Measurements from ENCODE around the gene ZC3HAV1.
A peak's percentile ranks its signal among the peaks of the same experiment; 100 is the strongest.

ZC3HAV1 gene

DNA sequence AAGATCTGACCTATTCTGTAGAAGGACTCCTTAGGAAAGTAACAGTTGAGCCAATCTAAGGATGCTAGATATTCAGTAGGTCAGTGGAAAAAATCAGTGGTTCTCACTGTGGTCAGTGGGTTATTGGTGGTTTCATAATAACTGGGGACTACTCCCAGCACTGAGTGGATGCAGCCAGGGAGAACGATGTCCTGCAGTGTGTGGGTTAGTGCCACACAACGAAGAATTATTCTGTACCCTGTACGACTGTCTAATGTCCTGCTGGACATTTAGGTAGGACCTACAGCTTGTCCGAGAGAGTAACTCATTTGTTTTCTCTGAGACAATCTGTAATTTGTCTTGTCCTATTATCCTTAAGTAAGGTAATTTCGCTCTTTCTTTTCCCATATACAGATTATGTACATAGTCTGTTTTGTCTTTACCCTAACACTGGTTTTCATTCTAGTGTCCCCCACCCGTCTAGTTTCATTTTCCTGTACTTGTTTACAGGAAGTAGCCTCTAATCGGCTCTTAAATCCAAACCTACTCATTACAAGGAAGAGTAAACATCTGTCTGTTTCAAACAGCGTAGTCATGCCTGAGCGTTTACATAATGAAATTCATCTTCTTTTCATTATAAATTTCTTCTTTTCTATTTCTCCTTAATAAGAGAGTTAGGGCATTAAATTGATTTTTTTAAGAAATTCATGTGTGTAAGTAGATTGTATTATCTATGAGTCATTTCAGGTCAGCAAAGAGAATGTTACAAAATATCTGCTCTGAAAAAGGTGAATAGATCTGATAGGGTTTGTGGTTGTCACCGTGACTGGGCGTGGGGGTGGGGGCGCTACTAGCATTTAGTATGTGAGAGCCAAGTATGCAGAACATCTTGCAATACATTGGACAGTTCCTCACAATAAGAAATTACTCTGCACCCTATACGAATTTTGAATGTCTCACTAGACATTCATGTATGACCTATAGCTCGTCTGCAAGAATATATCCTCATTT lies 65.4 kb downstream of the ZC3HAV1 start:
- Histone ChIP-seq H3K4me1 (ENCODE audit: control insufficient read depth, low read depth, low read length) (no peaks in the 10 kb centered on the region), H3K23ac (ENCODE audit: low read length) (no peak overlapping the region), H3K4me3 (ENCODE audit: low read length) (no peak overlapping the region), H2AK5ac (ENCODE audit: low read length) (no peak overlapping the region), H3K9ac (ENCODE audit: low read length) (no peak overlapping the region), H2BK5ac (ENCODE audit: low read length) (no peak overlapping the region), H3K36me3 (ENCODE audit: control insufficient read depth, insufficient read depth, low read length) (peaks cover 3% of the 10 kb centered on the region), H4K5ac (ENCODE audit: low read length) (no peak overlapping the region), H2BK120ac (ENCODE audit: low read depth, low read length) (no peak overlapping the region), H3K27ac (ENCODE audit: low read depth, low read length) (no peak overlapping the region), H4K8ac (ENCODE audit: low read depth, low read length) (no peak overlapping the region), H3K79me1 (ENCODE audit: low read length) (no peaks in the 10 kb centered on the region), H3K18ac (ENCODE audit: low read length) (no peak overlapping the region), H2BK15ac (replicated peaks; ENCODE audit: low read depth) (no peak overlapping the region), H3K79me2 (ENCODE audit: control insufficient read depth, insufficient read depth, low read length) (no peaks in the 10 kb centered on the region), H3K56ac (ENCODE audit: low read length) (no peak overlapping the region), H3K27me3 (ENCODE audit: insufficient read depth, low read length, poor library complexity) (no peaks in the 10 kb centered on the region), H3K4me2 (ENCODE audit: low read length) (no peak overlapping the region), H3K4ac (ENCODE audit: low read depth, low read length) (no peak overlapping the region)
- no CpG with 5 or more reads among the region's 14 CpGs for WGBS (ENCODE audit: extremely low coverage, insufficient coverage, low lambda C conversion rate)
- no peak for DNase-seq

- Histone ChIP-seq H3K27me3 (ENCODE audit: insufficient read depth, low read length, poor library complexity) (peaks cover 2% of the 10 kb centered on the region), H3K36me3 (ENCODE audit: control insufficient read depth, insufficient read depth, low read length) (no peaks in the 10 kb centered on the region), H2BK120ac (ENCODE audit: low read depth, low read length) (no peak overlapping the region), H3K56ac (ENCODE audit: low read length) (no peak overlapping the region), H2AK5ac (ENCODE audit: low read length) (no peak overlapping the region), H3K4ac (ENCODE audit: low read depth, low read length) (no peak overlapping the region), H3K79me1 (ENCODE audit: low read length) (no peaks in the 10 kb centered on the region), H2BK5ac (ENCODE audit: low read length) (no peak overlapping the region), H3K4me2 (ENCODE audit: low read length) (no peak overlapping the region), H3K27ac (ENCODE audit: low read depth, low read length) (no peak overlapping the region), H3K23ac (ENCODE audit: low read length) (no peak overlapping the region), H4K5ac (ENCODE audit: low read length) (no peak overlapping the region), H3K4me3 (ENCODE audit: low read length) (no peak overlapping the region), H3K9ac (ENCODE audit: low read length) (no peak overlapping the region), H3K18ac (ENCODE audit: low read length) (no peak overlapping the region), H3K4me1 (ENCODE audit: control insufficient read depth, low read depth, low read length) (peaks cover 3% of the 10 kb centered on the region), H3K79me2 (ENCODE audit: control insufficient read depth, insufficient read depth, low read length) (no peaks in the 10 kb centered on the region), H2BK15ac (replicated peaks; ENCODE audit: low read depth) (no peak overlapping the region), H4K8ac (ENCODE audit: low read depth, low read length) (no peak overlapping the region)
- no peak for DNase-seq
- WGBS (ENCODE audit: extremely low coverage, insufficient coverage, low lambda C conversion rate), result no CpG with 5 or more reads among the region's 6 CpGs
Observed at GRCh38 chr7:139041378-139042085, 68.0 kb downstream of the ZC3HAV1 start.

GRCh38 chr7:139038691-139039090 lies 70.8 kb downstream of the ZC3HAV1 start:
- Histone ChIP-seq H3K27ac (ENCODE audit: low read depth, low read length) (no peak overlapping the region), H3K23ac (ENCODE audit: low read length) (no peak overlapping the region), H3K4me1 (ENCODE audit: control insufficient read depth, low read depth, low read length) (peaks cover 7% of the 10 kb centered on the region), H2BK15ac (replicated peaks; ENCODE audit: low read depth) (no peak overlapping the region), H4K8ac (ENCODE audit: low read depth, low read length) (no peak overlapping the region), H3K18ac (ENCODE audit: low read length) (no peak overlapping the region), H3K56ac (ENCODE audit: low read length) (no peak overlapping the region), H2BK5ac (ENCODE audit: low read length) (no peak overlapping the region), H3K4me3 (ENCODE audit: low read length) (no peak overlapping the region), H3K79me1 (ENCODE audit: low read length) (peaks cover 6% of the 10 kb centered on the region), H3K4me2 (ENCODE audit: low read length) (no peak overlapping the region), H2AK5ac (ENCODE audit: low read length) (no peak overlapping the region), H3K79me2 (ENCODE audit: control insufficient read depth, insufficient read depth, low read length) (no peaks in the 10 kb centered on the region), H2BK120ac (ENCODE audit: low read depth, low read length) (no peak overlapping the region), H3K9ac (ENCODE audit: low read length) (no peak overlapping the region), H3K36me3 (ENCODE audit: control insufficient read depth, insufficient read depth, low read length) (no peaks in the 10 kb centered on the region), H3K27me3 (ENCODE audit: insufficient read depth, low read length, poor library complexity) (peaks cover 2% of the 10 kb centered on the region), H3K4ac (ENCODE audit: low read depth, low read length) (no peak overlapping the region), H4K5ac (ENCODE audit: low read length) (no peak overlapping the region)
- DNase-seq, result no peak
- WGBS (ENCODE audit: extremely low coverage, insufficient coverage, low lambda C conversion rate), result no CpG with 5 or more reads among the region's 2 CpGs

DNA sequence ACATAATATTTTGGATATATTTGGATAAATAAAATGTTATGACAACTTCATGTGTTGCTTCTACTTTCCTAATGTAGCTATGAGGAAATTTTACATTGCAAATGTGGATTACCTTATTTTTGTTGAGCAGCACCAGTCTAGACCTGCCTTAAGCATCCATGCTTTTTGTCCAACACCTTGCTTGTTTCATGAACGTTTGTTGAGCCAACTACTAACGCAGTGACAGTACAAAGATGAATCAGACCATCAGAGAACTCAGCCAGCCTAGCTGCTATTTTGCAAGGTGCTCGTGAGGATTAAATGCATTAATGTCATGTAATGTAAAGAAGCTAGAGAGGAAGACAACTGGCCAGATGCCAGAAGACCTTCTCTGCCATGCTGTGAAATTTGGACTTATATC lies 72.6 kb downstream of the ZC3HAV1 start:
- Histone ChIP-seq H2BK5ac (ENCODE audit: low read length) (no peak overlapping the region), H3K27ac (ENCODE audit: low read depth, low read length) (no peak overlapping the region)

DNA sequence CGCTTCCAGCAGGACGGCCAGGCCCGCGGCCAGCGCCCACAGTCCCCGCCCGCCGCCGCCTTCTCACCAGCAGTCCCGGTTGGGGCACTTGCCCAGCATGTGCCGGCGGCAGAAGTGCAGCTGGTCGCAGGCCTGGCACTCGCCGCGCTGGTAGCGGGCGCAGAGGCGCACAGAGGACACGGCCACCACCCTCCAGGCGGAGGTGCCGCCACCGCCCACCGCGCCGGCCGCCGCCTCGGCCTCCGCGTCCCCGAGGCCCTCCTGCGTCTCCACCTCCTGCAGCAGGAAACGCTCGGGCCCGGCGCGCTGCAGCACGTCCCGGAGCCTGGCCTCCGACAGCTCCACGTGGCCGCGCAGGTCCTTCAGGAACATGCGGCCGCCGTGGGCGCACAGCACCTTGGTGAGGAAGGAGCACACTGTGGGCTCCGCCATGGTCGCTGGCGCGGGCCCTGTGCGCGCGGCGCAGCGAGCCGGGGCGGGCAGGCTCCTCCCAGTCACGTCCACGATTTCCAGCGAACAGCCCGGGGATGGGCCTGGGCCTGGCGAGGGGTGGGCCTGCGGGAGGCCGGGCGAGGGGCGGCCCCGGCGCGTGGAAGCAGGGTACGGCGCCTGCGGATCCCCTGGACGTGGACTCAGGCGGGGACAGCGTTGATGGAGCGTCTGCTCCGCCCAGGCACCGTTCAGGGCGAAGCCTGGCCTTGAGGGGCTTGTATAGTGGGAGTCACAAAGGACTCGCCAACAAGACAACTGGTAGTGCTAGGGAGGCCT lies 73.8 kb downstream of the ZC3HAV1 start, which contains the start of gene ZC3HAV1L:
Gene ZC3HAV1L, minus strand, starts transcription at position 457 of the 768 bp plus-strand sequence. Its CDS starts 25 bp downstream, at position 432.
- no peak within 1 kb of the TSS for H2BK15ac ChIP-seq (replicated peaks; ENCODE audit: low read depth)
- WGBS (ENCODE audit: extremely low coverage, insufficient coverage, low lambda C conversion rate), result no CpG with 5 or more reads among the region's 82 CpGs

More for the DNA sequence above, 72.6 kb downstream of the ZC3HAV1 start:
- H3K18ac ChIP-seq (ENCODE audit: low read length), result no peak overlapping the region
- no CpG with 5 or more reads among the region's 3 CpGs for WGBS (ENCODE audit: extremely low coverage, insufficient coverage, low lambda C conversion rate)
- H3K56ac ChIP-seq (ENCODE audit: low read length), result no peak overlapping the region
- H3K23ac ChIP-seq (ENCODE audit: low read length), result no peak overlapping the region
- no peak overlapping the region for H2BK120ac ChIP-seq (ENCODE audit: low read depth, low read length)
- no peaks in the 10 kb centered on the region for H3K36me3 ChIP-seq (ENCODE audit: control insufficient read depth, insufficient read depth, low read length)
- DNase-seq, result no peak
- H2AK5ac ChIP-seq (ENCODE audit: low read length), result no peak overlapping the region
- no peak overlapping the region for H3K9ac ChIP-seq (ENCODE audit: low read length)
- H3K79me1 ChIP-seq (ENCODE audit: low read length), result peaks cover 8% of the 10 kb centered on the region
- no peak overlapping the region for H4K8ac ChIP-seq (ENCODE audit: low read depth, low read length)
- H3K4me1 ChIP-seq (ENCODE audit: control insufficient read depth, low read depth, low read length), result peaks cover 7% of the 10 kb centered on the region
- no peak overlapping the region for H3K4me2 ChIP-seq (ENCODE audit: low read length)
- H3K79me2 ChIP-seq (ENCODE audit: control insufficient read depth, insufficient read depth, low read length), result no peaks in the 10 kb centered on the region
- H3K4me3 ChIP-seq (ENCODE audit: low read length), result no peak overlapping the region
- peak overlapping the region; percentile 27 for H4K5ac ChIP-seq (ENCODE audit: low read length)
- peaks cover 2% of the 10 kb centered on the region for H3K27me3 ChIP-seq (ENCODE audit: insufficient read depth, low read length, poor library complexity)
- no peak overlapping the region for H3K4ac ChIP-seq (ENCODE audit: low read depth, low read length)
- H2BK15ac ChIP-seq (replicated peaks; ENCODE audit: low read depth), result no peak overlapping the region

More for the DNA sequence above, 73.8 kb downstream of the ZC3HAV1 start, which contains the start of gene ZC3HAV1L:
- Histone ChIP-seq H2AK5ac (ENCODE audit: low read length) (no peak within 1 kb of the TSS), H3K27me3 (ENCODE audit: insufficient read depth, low read length, poor library complexity) (peaks cover 2% of the 10 kb centered on the region), H3K4me2 (ENCODE audit: low read length) (peak within 1 kb of the TSS; percentile 81), H3K79me2 (ENCODE audit: control insufficient read depth, insufficient read depth, low read length) (no peaks in the 10 kb centered on the region), H3K36me3 (ENCODE audit: control insufficient read depth, insufficient read depth, low read length) (no peaks in the 10 kb centered on the region), H3K9ac (ENCODE audit: low read length) (peak within 1 kb of the TSS; percentile 98), H3K4ac (ENCODE audit: low read depth, low read length) (peak within 1 kb of the TSS; percentile 61), H4K8ac (ENCODE audit: low read depth, low read length) (no peak within 1 kb of the TSS), H3K56ac (ENCODE audit: low read length) (peak within 1 kb of the TSS; percentile 100), H4K5ac (ENCODE audit: low read length) (peak within 1 kb of the TSS; percentile 27), H3K4me1 (ENCODE audit: control insufficient read depth, low read depth, low read length) (peaks cover 7% of the 10 kb centered on the region), H3K79me1 (ENCODE audit: low read length) (peaks cover 8% of the 10 kb centered on the region), H2BK5ac (ENCODE audit: low read length) (peak within 1 kb of the TSS; percentile 69), H3K27ac (ENCODE audit: low read depth, low read length) (no peak within 1 kb of the TSS), H2BK120ac (ENCODE audit: low read depth, low read length) (no peak within 1 kb of the TSS), H3K4me3 (ENCODE audit: low read length) (peak within 1 kb of the TSS; percentile 82), H3K23ac (ENCODE audit: low read length) (peak within 1 kb of the TSS; percentile 98), H3K18ac (ENCODE audit: low read length) (peak within 1 kb of the TSS; percentile 44)
- DNase-seq, result peak; percentile 67
